ENCODE measurements around the gene PFAS.

DNA sequence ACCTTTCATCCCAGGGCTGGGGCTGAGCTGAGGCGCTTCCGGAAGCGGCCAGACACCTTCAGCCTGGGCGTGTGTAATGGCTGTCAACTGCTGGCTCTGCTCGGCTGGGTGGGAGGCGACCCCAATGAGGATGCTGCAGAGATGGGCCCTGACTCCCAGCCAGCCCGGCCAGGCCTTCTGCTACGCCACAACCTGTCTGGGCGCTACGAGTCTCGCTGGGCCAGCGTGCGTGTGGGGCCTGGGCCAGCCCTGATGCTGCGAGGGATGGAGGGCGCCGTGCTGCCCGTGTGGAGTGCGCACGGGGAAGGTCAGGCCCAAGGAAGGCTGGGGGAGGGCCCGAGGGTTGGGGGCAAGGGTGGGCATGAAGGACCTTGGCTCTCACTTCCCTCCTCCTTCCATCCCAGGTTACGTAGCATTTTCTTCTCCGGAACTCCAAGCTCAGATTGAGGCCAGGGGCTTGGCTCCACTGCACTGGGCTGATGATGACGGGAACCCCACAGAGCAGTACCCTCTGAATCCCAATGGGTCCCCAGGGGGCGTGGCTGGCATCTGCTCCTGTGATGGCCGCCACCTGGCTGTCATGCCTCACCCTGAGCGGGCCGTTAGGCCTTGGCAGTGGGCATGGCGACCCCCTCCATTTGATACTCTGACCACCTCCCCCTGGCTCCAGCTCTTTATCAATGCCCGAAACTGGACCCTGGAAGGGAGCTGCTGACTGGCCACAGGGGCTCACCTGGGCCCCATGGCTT lies 19.6 kb downstream of the PFAS start:
- TF ChIP-seq CTCF (IDR thresholded peaks at IDR 0.05): no peak
- no peak for TF ChIP-seq POLR2A (IDR thresholded peaks at IDR 0.05)
